DMS114 treated with DMSO at 0.1 percent for 48 hours (cell line): Measurements from ENCODE around the gene PRSS57.

Source experiments
- DNase-seq: peaks from one replicate; lab custom pipeline; 2025; ENCODE audit not compliant: unreplicated experiment; lab: John Stamatoyannopoulos, UW

Gene PRSS57

GRCh38 chr19:694481-695351 is 536 bp downstream of the PRSS57 start:
- no peak for DNase-seq

GRCh38 chr19:690203-690602 is 5.0 kb downstream of the PRSS57 start:
- DNase-seq, result no peak

GRCh38 chr19:688992-689391 is 6.3 kb downstream of the PRSS57 start:
- no peak for DNase-seq

- no peak for DNase-seq
Measured at GRCh38 chr19:688214-688613, 7.0 kb downstream of the PRSS57 start.

- DNase-seq, result no peak
Measured at GRCh38 chr19:687569-688166, 7.6 kb downstream of the PRSS57 start.

- DNase-seq, result no peak
Measured at GRCh38 chr19:686589-687297, 8.5 kb downstream of the PRSS57 start.

GRCh38 chr19:685454-685931 is 9.8 kb downstream of the PRSS57 start:
- DNase-seq, result no peak

- no peak for DNase-seq
Measured at GRCh38 chr19:682678-683320, 12.5 kb downstream of the PRSS57 start.

GRCh38 chr19:681029-682019 is 13.9 kb downstream of the PRSS57 start:
- no peak for DNase-seq

GRCh38 chr19:680287-681028 is 14.8 kb downstream of the PRSS57 start:
- DNase-seq, result peak; percentile 76

- no peak for DNase-seq
Measured at GRCh38 chr19:679418-680286, 15.6 kb downstream of the PRSS57 start.

- no peak for DNase-seq
Measured at GRCh38 chr19:678791-679388, 16.4 kb downstream of the PRSS57 start.

- no peak for DNase-seq
Measured at GRCh38 chr19:677601-678436, 17.4 kb downstream of the PRSS57 start.

- no peak for DNase-seq
Measured at GRCh38 chr19:677201-677600, 18.1 kb downstream of the PRSS57 start.

- DNase-seq, result no peak
Measured at GRCh38 chr19:676339-677105, 18.7 kb downstream of the PRSS57 start, which contains the start of gene FSTL3. Gene FSTL3, plus strand, starts transcription at chr19:676392. Its CDS starts 32 bp downstream, at chr19:676424.

GRCh38 chr19:676007-676338 is 19.3 kb downstream of the PRSS57 start:
- no peak for DNase-seq
